GM10266 (cell line): Measurements from ENCODE around the gene TIMM8A.

Experiments used
- DNase-seq: peaks from one replicate; pipeline ENCODE4 v3.0.0; 2012; ENCODE audit errors: extremely low spot score
- CTCF ChIP-seq: IDR thresholded peaks from 2 replicates; pipeline ENCODE4 v1.5.1; 2012; ENCODE audit warnings: mild to moderate bottlenecking, low read depth; ENCODE audit not compliant: control insufficient read depth, insufficient read depth; ENCODE audit errors: missing control alignments

The TIMM8A gene

GRCh38 chrX:101303790-101304189 is 44.8 kb downstream of the TIMM8A start:
- DNase-seq: no peak
- TF ChIP-seq CTCF: no peak
